Kidney glomerular epithelial cell (primary cell): ENCODE results near the gene KIF13A.
A peak's percentile ranks its signal among the peaks of the same experiment; 100 is the strongest.
"Not testable (repeated sequence)": the region's sequence is repeated elsewhere in the genome, so short reads cannot be mapped to it uniquely, and the experiment has no call there.

Experiments used
- DNase-seq: peaks from one replicate; lab custom pipeline; 2025; lab: John Stamatoyannopoulos, UW

The KIF13A gene

DNA sequence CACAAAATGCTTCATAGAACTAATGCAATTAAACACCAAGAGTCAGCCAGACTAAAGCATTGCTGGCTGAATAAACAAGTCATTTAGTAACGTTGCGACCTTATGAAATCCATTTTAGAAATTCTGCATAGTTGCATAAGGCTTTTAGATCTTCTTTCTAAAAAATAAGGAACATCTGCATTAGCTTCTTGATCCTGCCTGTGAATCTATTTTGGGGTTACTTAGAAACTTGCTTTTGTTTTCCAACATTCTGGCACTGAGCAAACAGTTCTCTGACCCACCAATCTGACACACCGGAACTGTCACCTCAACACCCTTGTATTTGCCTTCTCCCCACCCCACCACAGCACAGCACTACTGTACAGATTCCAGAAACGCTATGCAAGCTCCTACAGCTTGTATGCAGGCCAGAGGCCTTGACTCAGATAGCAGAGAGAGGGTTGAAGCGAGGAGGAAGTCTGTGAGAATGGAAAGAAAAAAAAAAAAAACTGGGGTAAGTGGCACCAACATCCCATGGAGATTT lies 55.0 kb downstream of the KIF13A start:
- no peak for DNase-seq

DNA sequence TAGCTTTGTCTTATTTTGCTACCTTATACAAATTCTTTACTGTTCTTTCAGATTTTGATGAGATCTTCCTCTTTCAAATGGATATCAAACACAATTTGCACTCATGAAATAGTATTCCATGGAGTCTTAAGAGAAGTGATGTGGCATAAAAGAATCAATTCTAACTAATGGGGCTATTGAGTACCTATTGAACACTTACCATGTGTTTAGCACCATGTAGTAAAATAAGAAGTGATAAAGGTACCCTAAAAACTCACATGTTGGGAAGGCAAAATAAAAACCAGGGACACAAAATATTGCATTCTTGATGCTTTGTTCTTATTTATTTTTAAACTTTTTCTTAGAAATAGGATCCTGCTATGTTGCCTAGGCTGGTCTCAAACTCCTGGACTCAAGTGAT lies 56.2 kb downstream of the KIF13A start:
- no peak for DNase-seq

DNA sequence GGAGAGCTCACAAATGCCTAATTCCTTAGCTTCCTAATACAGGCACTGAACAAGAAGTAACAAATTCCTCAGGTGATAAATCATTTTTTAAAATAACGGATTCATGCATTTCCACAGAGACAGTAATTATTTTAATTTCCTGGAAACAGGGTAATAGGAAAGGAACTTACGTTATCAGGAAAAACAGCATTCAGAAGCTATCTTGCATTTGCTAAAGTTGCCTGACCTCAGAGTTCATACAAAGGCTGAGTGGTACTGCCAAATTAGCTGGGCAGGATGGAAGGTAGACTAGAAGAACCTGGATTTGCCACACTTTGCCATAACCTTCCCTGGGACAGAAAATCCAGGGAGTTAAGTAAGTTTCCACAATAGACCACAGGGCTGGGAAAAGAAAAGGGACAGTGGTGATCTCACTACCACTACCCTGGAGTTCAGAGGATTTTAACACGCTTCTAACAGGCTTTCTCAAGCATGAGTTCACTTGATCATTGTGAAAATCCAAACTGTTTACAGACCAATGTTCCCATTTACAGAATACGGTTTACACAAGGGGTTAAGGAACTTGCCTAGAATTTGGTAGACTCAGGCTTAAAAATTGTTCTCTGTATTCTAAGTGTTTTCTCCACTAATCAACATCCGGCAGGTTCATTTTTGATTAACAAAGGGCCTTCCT lies 57.0 kb downstream of the KIF13A start:
- no peak for DNase-seq

DNA sequence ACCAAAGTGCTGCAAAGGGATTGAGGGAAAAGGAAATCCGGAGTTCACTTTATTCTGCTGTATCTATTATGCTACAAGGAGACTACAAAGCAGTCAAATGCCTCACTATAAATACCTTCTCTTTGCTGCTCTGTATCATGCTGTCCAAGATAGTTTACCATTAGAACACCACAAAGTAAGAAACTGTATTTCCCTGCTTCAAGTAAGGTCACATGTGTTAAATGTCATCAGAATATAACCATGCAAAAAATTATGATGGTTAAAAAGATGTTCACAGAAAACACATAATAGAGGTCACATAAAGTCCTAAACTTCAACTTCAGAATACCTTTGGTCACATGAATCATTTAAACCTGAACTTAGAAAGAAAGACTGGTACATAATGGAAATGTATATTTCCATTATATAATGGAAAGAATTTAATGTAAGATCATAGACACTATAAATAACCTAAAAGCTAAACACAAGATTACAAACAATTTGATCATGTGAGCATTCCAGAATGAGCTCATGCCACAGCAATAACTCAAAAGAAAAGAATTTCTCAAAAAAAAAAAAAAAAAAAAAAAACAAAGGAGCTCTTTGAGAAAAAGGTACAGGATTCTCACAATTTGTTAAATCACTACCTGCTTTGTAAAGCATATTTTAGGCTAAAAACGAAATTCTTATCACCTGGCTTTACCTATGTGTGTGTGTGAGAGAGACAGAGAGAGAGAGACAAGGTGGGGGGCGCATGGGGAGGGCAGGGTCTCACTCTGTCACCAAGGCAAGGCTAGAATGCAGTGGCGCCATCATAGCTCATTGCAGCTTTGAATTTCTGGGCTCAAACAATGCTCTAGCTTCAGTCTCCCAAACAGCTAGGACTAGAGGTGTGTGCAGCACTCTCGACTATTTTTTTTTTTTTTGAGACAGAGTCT lies 58.7 kb downstream of the KIF13A start:
- DNase-seq: no peak

DNA sequence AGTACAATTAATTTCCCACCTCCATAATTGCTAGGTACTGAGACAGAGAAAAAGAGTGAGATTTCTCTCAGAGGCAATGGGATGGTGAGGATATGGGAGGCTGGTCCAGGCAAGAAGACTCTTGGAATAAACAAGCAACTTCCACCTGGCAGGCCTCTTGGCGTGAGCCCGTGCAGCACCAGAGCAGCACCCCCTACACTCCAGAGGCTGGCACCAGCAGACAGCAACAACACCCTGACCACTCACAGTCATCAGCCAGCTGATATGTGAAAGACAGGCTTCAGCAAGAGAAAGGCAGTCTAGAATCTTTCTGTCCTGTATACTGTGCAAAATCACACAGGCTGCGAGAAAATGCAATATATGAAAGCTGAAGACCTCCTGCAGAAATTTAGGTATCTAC lies 59.7 kb downstream of the KIF13A start:
- DNase-seq: no peak

DNA sequence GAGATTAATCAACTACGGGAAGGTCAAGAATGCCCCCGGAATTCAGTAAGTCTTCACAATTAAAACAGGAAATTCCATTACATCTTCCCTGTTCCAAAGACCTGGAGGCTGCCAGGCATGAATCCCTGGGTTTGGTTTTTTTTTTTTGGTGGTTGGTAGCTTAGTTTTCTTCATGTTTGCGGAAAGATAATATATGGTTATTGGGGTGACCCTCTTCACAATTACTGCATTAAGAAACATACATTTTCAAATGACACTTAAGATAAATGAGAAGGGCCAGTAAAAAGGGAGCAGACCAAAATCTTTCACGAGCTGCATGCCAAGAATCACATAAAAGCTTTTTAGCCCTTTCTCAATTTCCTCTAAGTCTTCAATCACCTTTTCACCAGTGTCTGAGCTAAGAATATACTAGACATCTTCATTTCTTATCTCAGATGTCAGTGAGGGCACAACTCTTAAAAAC lies 64.0 kb downstream of the KIF13A start:
- DNase-seq: no peak

DNA sequence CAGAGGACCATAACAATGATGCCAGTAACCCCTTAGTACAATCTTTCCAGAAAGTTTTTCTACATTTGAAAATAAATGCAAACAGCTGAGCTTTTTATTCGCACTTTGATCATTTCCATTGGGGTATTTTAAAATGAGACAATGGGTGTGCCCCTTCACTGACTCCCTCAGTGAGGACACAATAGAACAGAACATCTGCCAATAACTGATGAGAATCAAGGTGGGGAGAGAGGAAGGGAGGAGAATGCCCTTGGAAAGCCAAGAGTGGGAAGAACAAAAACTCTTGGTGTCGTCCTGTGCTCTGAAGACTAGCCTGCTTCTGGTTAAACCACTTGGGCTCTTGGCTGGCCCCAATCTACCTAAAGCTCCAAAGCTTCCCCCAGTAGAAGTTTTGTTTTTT lies 66.0 kb downstream of the KIF13A start:
- DNase-seq: no peak

DNA sequence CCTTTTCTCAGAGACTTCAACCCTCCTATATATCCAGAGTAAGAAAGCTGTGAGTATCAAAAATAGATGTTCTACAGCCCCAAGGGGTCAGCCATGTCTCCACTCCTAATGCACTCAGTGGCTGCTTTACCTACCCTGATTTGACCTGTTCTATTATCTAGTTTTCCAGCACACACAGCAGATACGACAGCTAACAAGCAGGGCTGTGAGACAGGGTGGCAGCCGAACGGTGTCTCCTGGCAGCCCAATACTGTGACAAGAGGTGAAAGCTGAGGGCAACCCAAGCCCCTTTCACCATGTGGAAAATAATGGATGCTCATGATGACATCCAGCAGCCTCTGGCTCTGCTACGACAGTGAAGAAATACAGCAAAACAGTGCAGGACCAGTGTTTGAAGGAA lies 67.9 kb downstream of the KIF13A start:
- DNase-seq: no peak

DNA sequence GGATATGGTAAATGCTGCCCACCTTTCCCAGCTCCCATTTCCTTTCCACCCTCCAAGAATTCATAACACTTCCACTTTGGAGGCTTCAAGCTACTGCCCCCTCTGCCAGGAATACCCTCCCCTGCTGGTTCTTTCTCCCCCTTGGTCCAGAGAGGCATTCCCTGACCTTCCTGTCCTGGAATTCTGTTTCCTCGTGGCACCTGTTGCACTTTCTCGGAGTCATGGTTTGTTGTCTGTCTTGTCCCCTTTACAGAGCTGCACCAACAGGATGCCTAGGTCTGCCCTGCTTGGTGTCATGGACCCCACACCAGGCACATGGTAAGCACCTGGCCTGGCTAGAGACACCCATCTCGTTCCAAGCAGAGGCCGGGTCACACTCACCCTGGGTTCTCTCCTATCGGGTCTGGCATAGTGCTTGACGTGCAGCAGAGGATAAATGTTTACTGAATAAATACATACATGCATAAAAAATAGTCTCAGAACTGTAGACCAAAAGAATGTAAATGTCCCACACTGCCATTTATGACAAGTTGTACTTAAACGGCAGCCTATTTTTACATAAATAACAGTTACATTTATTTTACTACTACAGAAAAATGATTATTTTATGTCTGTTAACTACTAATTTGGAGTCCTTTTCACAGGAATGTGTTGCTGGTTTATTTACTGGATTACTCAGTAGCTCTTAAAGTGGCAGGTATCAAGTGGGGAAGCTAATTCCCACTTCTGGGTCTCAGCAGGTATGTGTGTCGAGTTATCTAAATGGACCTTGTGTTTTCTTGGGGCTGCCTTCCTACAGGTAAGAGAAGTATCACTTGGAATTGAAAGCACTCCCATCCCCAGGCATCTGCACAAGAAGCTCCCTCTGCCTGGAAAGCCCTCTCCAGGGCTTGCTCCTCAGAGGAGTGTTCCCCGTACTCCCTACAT lies 69.3 kb downstream of the KIF13A start:
- DNase-seq: no peak

DNA sequence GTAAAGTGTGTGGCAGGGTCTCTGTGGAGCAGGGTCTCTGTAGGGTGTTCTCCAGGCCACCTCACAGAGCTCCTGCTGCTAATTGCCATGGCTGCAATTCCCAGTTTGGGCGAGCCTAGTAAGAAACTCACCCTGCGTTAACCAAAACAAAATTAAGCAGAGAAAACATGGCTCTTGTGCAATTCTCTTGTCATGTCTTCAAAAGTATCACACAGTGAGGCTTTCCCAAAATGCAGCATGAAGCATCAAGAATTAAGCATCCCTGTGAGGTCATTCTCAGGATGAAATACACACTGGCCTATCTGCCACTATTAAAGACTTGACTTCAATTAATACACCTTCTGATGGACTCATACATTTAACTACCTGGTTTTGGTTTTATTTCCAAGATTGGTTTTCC lies 72.8 kb downstream of the KIF13A start:
- no peak for DNase-seq

DNA sequence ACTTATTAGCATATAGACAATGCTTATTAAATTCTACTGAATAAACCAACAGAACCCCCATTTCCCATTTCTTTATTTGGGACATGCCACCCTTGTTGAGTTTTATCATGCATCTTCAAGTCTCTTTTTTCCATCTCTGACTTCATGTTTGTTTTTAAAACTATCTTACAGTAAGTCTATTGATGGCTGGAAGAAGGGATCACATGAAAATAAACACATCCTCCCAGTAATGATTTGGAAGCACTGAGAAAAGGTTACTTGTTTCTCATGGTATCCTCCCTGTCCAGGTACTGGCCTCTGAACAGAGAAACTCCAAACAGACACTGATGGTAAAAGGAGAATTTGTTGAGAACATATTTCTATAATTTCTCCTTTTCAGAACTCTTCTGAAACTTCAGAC lies 74.9 kb downstream of the KIF13A start:
- no peak for DNase-seq

DNA sequence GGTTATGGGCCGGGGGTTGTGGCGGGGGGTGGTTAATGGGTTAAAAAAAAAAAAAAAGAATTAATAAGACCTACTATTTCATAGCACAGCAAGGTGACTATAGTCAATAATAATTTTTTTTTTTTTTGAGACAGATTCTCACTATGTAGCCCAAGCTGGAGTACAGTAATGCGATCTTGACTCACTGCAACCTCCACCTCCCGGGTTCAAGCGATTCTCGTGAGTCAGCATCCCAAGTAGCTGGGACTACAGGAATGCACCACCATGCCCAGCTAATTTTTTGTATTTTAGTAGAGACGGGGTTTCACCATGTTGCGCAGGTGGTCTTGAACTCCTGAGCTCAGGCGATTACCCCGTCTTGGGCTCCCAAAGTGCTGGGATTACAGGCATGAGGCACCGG lies 75.8 kb downstream of the KIF13A start:
- DNase-seq: not testable (repeated sequence)

DNA sequence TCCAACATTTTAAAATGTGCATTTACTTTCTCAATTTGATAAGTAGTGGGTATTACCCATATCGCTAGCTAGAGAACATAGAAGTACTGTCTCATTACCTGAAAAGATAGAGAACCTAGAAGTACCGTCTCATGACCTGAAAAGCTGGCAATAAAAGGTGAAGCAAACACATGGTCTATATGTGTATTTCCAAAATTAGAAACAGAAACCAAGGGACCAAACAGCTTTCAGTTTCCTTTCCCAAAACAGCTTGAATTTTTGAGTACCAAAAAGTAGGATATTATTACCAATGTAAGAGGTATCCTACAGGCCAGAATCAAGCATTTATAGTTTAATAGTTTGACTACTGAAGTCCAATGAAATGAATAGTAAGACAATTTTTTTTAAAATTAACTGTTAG lies 77.2 kb downstream of the KIF13A start:
- DNase-seq: no peak

DNA sequence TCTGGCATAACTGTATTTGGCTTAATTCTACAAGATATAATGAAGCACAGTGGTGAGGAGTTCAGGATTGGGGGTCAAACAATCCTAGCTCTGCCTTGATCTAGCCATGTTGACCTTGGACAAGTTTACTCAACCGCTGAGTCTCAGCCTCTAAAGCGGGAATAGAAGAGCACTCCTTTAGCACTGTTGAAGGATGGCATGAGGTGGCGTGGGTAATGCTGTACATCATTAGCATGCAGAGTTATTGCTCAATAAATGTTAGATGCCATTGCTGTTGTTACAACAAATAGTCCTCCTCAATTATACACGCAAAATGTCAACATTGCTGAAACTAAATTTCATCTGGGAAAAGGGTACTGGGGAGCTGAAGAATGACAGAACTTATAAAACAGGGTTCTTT lies 78.6 kb downstream of the KIF13A start:
- DNase-seq: no peak

DNA sequence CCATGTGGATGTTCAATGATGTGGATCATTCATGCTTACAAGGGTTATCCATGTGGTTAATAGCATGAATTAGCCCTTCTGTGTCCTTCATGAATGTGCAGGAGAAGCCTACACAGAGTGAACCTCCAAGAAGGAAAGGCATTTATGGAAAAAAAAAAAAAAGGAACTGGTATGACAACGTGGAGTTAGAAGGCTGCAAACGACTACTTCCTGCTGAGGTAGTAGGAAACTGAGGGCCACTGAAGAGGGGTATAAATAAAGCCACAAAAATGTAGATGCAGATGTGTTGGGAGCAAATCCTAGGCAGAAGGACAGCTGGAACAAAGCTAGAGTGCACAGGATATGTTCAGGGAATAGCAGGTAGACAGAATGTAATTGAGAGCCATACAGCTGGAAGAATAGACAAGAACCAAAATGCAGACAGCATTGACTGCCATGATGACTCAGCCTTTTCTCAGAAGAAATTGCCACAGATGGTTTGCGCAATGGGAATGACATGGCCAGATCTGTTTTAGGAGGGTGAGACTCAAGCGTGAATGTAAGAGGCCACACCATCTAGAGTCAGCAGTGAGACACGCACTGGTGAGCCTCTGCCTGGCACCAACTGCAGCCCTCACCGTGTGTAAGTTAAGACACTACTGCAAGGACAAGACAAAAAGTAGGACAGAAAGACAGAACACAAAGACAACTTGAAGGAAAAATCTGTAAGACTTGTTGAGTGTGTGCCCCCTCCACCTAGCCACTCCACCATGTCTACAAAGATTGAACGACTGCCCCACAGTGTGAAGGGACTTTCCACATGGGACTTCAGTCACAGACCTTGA lies 79.8 kb downstream of the KIF13A start:
- DNase-seq: peak; percentile 68

DNA sequence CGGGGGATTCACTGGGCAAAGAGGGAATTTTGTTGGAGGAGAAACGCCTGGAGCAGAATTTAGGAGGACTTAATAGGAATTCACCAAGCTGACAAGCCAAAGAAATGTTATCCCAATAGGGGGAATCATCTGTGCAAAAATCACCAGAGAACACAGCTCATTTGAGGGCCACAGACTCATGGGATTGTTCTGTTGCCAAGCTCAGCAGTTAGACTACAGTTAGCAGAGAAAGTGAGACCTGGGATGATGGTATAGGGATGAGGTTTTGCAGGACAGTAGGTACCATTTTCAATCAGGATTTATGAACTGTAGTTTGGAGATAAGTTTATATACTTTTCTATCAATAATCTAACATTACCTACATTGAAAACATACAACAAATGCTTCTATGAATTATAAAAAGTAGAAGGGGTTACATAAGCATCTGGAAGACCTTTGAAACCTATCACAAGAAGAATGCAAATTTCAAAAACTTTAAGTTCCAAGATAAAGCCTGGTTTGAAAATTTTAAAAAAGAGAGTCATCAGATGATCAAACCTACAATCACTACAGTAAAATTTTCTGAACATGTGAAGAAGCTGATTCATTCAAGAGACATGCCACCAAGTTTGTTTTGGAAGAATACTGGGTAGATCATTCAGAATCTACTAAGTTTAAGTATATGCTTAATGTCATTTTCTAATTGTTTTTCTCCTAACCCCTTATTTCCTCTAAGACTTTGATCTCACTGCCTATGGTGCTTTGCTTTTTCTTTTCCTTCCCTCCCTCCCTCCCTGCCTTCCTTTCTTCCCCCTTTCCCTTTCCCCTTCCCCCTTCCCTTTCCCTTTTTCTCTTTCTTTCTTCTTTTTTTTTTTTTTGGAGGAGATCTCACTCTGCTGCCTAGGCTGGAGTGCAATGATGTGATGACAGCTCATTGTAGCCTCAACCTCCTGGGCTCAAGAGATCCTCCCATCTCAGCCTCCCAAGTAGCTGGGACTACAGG lies 81.5 kb downstream of the KIF13A start:
- DNase-seq: no peak

DNA sequence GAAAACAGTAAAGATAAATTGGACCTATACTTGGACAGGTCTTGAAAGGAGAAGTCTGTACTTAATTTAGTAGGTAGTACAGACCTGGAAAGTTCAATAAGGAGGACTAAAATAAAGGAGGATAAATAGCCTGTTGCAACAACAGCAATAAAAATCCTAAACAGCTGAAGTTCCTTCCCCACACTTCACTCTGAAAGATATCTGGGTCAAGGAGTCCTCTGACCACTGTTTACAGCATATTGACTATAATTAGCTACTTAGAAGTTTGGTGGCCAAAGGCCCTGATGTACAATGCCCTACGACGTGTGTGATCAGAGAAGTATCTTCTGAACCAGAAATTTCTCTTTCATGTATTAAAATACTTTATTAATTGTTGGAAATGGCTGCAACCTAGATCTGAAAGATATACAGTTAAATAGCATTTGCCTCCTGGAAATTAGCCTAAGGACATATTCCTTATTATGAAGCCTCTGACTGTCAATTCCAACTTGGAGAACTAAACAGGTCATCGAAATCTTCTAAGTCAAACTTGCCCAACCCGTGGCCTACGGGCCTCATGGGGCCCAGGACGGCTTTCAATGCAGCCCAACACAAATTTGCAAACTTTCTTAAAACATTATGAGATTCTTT lies 82.8 kb downstream of the KIF13A start:
- no peak for DNase-seq

DNA sequence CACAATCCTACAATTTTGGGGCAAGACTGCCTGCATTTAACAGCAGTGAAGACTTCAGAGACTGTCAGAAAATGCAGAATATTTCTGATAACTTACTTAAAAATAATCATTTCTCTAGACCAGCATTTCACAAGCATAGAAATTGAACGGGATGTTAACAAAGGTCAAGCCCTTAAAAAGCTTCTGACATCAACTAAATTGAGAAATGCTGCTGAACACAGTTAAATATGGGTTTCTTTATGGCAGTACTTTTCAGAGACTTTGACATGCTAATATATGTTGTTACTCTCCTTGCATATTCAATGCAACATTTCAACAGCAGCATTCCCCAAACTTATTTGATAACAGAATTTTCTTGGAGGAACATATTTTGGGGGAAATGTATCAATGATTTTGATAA lies 84.5 kb downstream of the KIF13A start:
- DNase-seq: no peak

DNA sequence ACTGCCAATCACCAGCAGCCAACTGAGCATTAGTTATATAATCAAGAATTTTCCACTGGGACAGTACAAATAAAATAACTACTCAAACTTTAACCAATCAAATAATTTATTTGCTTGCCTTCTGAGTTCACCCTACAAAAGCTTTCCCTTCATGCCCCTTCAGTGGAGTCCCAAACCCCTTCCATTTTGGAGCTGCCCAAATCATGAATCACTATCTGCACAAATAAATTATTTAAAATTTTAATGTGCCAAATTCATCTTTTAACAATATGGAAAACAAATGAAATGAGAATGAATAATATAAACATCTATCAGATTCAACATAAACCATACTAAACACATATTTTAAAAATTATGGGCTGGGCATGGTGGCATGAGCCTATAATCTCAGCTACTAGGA lies 85.9 kb downstream of the KIF13A start:
- no peak for DNase-seq

DNA sequence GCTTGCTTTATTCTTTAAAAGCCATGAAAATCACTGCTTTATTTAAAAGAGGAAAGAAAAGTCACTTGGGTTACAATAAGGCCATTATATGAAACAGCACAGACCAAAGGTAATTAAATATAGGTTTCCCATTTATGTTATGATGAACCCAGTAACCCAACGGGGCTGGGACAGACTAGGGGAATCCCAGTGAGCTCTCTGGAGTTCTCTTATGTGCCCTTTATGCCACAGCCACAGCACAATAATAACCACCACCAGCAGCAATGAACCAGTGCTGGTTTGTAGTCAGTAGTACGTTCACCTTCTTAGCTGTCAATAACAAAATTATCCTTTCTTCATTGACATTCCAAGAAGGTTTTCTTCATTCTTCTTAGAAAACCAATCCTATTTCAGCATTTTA lies 87.4 kb downstream of the KIF13A start:
- no peak for DNase-seq
